Hepatocyte (in vitro differentiated cells): ENCODE data around the gene HBG1.

Experiments used
- EZH2 ChIP-seq: fragments of 200-600 bp; sonication (generic); IDR thresholded peaks from 2 replicates; pipeline ENCODE4 v1.6.1; 2016; ENCODE audit warnings: antibody characterized with exemption, mild to moderate bottlenecking, borderline replicate concordance
- TF ChIP-seq, protein P1 (sequence below): fragments of 200-600 bp; sonication (generic); IDR thresholded peaks from 2 replicates; pipeline ENCODE4 v1.5.1; 2016; ENCODE audit warnings: antibody characterized with exemption, mild to moderate bottlenecking; ENCODE audit not compliant: poor library complexity

DNA sequence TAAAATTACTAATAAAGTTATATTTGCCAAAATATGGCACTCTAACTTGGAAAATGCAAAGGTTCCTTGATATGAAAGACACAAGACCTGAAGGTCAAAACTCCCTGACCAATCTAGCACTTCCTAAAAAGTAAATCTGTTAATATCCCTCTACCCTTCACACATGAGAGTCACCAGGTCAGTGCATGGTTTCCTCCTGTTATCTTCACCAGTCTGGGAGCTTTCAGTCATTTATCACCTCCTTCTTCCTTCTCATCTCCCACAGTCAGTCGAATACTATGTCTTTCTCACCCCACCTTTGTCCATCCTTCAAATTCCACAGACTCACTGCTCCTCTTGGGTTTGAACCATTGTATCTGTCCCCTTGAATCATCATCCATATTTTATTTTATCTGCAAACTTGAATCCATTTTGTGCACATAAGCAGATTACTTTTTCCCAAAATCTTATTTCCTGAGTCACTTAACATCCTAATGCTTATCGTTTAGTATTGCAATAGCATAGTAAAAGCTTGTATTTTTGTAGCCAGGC lies 17.4 kb upstream of the HBG1 start:
- TF ChIP-seq, protein P1, sequence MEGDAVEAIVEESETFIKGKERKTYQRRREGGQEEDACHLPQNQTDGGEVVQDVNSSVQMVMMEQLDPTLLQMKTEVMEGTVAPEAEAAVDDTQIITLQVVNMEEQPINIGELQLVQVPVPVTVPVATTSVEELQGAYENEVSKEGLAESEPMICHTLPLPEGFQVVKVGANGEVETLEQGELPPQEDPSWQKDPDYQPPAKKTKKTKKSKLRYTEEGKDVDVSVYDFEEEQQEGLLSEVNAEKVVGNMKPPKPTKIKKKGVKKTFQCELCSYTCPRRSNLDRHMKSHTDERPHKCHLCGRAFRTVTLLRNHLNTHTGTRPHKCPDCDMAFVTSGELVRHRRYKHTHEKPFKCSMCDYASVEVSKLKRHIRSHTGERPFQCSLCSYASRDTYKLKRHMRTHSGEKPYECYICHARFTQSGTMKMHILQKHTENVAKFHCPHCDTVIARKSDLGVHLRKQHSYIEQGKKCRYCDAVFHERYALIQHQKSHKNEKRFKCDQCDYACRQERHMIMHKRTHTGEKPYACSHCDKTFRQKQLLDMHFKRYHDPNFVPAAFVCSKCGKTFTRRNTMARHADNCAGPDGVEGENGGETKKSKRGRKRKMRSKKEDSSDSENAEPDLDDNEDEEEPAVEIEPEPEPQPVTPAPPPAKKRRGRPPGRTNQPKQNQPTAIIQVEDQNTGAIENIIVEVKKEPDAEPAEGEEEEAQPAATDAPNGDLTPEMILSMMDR, result no peak
- no peak for TF ChIP-seq EZH2
